Medulla oblongata (tissue), 1 donor: ENCODE data around the gene FAM187B.
"Not testable (repeated sequence)": the region's sequence is repeated elsewhere in the genome, so short reads cannot be mapped to it uniquely, and the experiment has no call there.

Experiments used
- DNase-seq: peaks from one replicate; pipeline ENCODE4 v3.0.0-alpha.2; 2015; ENCODE audit errors: extremely low spot score

The FAM187B gene

DNA sequence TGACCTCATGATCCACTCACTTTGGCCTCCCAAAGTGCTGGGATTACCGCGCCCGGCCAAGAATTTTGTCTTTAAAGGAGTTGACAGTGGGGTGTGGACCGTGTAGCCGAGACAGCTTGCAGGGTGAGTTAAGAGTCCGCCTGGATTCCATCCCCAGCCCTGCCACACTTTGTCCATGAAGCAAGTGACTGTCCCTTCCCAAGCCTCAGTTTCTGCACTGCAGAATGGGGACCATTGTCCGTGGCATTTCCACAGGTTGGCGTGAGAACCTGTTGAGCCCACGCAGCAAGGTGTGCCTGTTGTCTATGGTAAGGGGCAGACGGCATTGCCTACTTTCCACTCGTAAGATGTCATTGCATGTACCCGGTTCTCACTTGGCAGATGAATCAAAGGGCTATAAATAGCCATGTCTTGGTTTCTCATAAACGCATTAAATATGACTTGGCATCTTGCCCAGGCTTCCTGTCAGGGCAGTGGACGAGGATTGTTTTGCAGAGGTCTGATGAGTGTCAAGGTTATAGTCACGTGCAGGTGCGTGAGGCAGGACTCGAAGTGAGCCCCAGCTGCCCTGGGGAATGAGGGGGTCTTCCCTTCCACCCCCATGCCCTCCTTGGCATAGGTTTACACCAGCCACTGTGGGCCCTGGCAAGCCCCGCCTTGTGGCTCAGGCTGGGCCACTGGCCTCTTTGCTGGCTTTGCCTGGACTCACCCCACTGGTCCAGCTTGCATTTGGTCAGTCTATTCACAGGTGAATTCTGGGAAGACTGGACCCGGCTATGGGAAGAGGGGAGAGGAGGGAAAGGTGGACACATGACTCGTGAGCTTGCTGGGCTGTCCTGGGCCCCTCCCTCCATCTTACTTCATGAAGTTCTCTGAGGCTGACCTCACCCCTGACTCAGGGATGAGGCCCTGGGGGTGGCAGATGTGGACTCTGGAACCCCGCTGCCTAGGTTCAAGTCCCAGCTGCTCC, 14.6 kb downstream of the FAM187B start:
- peak; percentile 56 for DNase-seq

DNA sequence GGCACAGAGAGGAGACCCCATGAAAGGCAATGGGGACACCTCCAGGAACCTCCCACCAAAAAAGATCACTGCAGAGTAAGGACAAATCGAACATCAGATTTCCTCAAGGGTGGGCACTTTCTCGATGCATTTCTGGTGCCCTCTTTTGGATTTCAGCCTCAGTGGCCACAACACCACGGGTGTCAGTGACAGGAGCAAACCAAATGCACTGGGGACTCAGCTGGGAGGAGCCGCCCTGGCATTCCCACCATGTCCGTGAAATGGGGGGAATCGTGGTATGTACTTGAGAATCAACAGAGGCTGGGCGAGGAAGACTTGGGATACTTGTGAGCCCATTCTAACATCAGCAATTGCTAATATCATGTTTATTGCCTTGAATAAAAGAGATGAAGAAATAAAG, 16.3 kb downstream of the FAM187B start:
- no peak for DNase-seq

DNA sequence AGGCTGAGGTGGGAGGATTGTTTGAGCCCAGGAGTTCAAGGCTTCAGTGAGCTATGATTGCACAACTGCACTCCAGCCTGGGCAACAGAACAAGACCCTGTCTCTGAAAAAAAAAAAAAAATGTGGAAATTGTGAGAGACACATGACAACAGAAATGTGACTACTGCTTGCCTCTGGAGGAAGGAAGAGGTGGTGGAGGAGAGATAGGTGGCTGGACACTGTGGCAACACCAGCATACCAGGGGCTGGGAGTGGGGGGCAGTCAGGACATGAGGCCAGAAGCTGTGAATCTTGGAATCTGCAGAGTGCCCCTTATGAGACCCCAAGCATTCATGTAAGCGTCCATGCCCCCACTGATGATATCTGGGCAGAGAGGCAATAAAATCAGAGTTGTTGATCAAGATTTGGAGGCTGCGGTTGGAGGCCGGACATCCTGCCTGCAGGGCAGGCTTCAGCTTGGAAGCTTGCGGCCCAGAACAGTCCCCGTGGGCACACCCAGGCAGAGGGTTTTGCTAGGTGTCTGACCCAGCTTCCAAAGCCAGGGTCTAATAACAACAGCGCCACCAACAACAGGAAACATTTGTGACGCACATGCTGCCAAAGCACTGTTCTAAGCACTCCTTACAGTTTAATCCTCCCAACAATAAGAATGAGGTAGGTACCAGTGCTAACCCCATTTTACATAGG, 16.9 kb downstream of the FAM187B start:
- DNase-seq, result peak; percentile 36

DNA sequence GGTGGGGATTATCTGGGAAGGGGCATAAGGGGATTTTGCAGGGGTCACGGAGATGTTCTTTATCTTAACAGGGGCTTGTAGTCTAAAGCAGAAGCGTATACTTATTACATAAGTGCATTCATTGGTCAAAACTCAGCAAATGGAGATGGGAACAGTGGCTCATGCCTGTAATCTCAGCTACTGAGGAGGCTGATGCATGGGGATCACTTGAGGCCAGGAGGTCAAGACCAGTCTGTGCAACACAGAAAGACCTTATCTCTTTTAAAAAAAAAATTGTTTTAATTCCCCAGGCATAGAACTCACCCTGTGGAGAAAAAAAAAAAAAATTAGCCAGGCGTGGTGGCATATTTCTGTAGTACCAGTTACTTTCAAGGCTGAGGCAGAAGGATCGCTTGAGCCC, 18.9 kb downstream of the FAM187B start:
- DNase-seq, result no peak

DNA sequence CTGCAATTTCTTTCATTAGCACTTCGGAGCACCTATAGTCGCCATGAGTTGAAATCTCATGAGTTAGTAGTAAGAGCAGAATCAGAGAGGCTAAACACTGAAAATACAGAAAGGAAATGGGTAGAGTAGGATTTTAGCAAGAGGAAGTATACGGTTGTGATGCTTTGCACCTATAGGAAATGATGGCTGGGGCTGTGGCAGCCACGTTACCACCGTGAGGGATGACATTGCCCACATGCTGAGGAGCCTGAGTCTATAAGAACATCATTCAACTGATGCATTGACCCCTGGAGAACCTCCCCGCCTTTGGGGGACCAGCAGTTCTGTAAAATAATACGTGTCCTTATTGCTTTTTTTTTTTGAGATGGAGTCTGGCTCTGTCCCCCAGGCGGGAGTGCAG, 20.4 kb downstream of the FAM187B start:
- no peak for DNase-seq

DNA sequence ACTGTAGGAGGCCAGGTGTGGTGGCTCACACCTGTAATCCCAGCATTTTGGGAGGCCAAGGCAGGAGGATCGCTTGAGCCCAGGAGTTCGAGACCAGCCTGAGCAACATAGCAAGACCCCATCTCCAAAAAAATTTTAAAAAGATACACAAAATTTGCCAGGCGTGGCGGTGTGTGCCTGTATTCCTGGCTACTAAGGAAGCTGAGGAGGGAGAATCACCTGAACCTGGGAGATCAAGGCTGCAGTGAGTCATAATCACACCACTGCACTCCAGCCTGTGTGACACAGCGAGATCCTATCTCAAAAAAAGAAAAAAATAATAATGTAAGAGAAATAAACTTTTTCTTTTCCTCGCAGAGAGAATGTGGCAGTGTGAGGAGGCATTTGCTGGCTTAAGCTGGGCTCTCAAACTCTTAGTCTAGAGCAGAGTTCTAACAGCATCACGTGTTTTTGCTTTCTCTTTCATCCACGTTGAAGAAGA, 21.1 kb downstream of the FAM187B start:
- no peak for DNase-seq

DNA sequence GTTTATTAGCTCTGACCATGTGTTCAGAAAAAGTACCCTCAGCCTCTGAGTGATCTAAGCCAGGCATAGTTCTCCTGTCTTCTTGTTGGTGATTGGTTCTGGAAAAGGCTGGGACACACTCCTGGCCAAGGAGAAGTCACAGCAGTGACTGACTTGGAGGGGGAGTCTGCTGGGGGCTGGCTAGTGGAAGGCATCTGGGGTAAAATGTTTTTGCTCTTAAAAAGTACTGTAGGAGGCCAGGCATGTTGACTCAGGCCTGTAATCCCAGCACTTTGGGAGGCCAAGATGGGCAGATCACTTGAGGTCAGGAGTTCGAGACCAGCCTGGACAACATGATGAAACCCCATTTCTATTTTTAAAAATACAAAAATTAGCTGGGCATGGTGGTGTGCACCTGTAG, 21.7 kb downstream of the FAM187B start:
- DNase-seq, result no peak

DNA sequence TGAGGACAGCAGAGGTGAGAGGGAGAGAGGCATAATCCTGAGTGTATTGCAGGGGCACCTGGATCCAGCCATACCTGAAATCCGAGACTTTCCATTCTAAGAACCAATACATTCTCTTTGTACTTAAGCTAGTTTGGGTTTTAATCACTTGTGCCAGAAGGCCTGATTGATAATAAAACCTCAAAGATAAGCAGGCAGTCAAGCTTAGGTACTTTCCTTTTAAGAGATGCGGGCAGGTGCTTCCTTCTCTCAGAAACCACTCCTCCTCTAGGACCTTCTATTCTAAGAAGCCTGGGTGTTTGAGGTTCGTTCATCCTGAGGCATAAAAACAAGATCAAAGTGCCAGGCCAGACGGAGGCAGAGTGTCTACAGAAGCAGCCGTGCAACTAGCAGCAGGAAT, 22.2 kb downstream of the FAM187B start:
- no peak for DNase-seq

DNA sequence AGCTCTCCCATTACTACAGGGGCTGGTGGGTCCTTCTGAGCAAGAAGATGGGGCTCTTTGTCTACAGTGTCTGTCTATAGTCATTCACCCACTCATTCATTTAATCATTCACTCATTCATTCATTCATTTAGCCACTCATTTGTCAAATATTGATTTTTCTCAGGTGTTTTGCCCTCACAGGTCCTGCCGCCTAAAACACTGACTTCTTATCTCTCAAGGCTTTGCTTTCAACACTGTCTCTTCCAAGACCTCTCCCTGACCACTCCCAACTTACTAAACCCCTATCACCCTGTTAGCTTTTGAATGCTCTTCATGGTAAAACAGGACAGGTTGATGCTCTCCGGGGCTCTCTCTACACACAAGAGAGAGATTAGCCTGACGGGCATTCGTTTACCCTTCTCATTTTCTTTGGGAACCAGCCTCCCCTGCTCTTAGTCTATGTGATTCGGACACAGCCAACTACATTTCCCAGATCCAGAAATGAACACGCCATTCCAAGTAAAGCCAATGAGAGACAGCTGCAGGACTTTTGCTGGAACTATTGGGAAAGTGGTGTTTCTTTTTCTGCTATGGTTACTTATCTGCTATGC, 22.7 kb downstream of the FAM187B start:
- DNase-seq, result no peak

DNA sequence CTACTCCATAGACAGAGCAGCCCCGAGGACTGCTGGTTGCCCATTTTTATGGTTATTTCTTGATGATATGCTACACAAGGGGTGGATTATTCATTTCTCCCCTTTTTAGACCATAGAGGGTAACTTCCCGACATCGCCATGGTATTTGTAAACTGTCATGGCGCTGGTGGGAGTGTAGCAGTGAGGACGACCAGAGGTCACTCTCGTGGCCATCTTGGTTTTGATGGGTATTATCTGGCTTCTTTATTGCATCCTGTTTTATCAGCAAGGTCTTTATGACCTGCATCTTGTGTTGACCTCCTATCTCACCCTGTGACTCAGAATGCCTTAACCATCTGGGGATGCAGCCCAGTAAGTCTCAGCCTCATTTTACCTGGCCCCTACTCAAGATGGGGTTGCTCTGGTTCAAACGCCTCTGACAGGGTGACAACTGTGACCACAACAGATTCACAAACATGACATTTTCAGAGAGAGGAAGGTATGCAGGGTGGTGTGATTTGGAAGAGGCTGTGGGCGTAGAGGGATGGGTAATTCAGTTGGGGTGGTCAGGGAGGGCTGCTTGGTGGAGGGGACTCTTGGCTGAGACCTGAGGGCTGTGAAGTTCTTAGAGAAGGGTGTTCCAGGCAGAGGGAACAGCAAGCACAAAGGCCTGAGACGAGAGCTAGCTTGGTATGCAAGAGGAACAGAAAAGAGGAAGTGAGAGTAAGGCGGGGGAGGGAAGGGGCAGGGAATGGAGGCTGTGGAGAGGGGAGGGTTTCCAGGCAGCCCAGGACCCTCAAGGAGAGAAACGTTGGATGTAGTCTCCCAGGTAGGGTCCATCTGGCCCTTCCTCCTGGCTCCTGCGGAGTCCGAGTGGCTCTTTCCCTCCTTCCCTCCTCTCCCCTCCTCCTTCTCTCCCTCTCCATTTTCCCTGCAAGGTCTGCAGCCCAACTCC, 23.5 kb downstream of the FAM187B start:
- DNase-seq, result peak; percentile 70

DNA sequence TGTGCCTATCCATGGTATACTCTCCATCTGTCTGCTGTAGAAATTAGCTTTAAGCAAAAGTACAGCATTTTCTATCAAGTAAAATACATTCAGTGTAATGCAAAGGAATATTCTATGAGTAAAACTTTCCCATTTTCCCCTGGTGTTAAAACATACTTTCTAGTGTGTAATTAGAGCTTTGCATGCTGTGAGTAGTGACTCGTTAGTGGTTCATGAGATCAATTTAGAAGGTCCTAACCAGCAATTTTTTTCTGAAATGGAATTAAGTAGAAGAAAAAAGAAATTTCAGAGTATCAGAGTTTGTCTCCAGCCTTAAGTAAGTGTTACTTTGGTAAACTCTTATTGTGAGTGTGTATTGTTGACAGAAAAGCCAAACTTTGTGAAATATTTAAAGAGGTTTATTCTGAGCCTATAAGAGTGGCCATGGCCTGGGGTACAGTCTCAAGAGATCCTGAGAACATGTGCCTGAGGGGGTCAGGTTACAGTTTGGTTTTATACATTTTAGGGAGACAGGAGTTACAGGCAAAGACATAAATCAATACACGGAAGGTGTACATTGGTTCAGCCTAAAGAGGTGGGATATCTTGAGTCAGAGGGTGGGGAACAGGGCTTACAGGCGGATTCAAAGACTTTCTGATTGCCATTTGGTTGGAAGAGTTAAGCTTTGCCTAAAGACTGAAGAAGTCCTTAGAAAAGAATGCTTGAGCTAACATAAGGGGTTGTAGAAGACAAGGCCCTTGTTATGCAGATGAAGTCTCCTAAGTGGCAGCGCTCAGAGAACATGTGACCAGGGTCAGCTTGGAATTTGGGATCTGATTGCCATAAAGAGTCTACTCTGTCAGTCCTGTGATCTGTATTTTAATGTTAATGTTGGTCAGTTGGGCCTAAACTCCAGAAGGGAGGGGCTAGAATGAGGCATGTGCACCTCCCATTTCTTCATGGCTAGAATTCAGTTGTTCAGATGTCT, 25.5 kb downstream of the FAM187B start:
- DNase-seq, result no peak

DNA sequence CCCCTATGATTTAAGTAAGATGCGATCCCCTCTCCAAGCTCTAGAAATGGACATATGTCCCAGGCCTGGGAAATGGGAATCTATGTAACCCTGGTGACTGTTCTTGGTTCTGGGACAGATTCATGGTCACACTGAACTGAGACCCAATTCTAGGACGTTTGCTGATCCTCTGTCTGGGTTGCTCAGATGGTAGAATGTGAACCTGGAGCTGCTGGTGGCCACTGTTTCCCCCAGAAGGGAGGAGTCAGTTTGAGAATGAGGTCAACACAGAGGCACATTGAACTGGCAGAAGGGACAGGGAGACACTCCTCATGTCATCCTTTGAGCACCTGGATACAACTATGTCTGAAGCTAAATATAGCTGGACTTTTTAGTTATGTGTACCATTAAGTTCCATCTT, 29.1 kb downstream of the FAM187B start:
- DNase-seq, result no peak

DNA sequence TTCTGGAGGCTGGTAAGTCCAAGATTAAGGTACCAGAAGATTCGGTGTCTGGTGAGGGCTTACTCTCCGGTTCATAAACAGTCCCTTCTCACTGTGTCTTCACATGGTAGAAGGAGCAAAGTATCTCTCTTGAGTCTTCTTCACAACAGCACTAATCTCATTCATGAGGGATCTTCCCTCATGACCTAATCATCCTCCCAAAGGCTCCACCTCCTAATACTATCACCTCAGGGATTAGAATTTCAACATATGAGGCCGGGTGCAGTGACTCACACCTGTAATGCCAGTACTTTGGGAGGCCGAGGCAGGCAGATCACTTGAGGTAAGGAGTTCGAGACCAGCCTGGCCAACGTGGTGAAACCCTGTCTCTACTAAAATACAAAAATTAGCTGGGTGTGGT, 31.7 kb downstream of the FAM187B start:
- DNase-seq, result not testable (repeated sequence)

DNA sequence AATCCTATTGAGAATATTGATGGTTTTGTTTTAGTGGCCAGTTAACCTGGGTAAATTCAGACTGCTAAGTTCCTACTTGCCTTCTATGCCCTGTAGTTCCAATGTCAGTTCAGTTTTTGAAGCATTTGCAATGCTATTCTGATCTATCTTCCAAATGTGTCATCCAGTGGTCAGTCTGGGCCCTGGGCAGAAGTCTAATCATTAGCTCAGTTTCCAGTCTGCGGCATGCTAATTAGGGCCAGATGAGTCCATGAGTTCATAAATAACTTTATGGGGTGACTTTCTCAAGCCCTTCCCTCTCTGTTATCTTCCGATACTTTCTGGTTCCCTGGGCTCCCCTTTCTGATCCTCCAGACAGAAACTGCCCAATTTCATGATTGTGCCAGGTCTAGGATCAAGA, 32.7 kb downstream of the FAM187B start:
- no peak for DNase-seq

DNA sequence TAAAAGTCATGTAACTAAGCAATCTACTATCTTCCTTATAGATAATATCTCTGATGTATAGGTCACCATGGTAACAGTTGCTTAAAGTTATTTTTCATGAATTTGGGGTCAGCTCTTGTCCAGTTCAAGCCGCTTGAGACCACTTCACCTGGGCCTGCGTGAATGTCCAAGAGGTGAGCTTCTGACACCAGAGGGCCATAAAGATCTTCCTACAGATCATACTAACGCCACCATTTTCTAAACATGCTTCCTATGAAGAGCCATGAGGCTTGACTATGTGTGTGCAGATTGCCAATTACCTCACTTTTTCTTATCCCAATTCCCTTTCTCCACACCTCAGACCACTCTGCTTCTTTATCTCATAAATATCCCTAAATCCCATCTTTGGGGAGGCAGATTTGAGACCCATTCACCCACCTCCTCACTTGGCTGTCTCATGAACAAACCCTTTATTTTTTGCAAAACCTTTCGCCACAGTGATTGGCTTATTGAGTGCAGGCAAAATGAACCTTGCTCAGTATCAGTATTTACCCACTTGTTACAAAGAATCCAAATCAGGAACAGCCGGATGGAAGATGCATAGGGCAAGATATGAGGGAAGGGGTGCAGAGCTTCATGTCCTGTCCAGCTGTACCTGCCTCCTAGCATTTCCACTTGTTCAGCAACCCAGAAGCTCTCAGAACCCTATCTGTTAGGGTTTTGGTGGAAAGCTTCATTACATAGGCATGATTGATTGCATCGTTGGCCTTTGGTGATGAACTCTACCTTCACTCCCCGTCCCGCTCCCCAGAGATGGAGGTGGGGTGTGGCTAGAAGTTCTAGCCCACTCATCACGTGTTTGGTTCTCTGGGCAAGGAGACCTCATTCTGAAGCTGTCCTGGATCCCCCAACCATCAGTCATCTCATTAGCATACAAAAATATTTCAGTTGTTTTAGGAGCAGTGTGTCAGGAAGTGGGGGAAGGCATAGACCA, 34.2 kb downstream of the FAM187B start:
- no peak for DNase-seq

DNA sequence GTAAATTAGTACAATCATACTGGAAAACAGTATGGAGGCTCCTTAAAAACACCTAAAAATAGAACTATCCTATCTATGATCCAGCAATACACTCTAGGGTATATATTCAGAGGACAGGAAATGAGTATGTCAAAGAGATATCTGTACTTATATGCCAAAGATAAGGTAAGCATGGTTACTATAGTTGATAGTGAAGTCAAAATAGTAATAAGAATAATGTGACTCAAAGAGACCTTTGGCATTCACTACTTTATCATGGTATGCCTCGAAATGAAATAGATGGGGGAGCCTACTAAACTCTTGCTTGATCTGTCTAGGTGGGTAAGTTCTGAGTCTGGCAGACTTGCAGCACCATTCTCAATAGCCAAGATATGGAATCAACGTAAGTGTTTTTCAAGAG, 43.7 kb downstream of the FAM187B start:
- no peak for DNase-seq

DNA sequence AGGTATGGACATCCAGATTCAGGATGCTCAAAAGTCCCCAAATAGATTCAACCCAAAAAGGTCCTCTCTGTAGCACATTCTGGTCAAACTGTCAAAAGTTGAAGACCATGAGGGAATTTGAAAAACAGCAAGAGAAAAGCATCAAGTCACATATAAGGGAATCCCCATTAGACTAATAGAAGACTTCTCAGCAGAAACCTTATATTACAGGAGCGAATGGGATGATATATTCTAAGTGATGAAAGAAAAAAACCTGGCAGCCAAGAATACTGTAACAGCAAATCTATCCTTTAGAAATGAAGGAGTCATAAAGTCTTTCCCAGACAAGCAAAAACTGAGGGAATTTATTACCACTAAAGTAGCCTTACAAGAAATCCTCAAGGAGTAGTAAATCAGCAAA, 44.3 kb downstream of the FAM187B start:
- DNase-seq, result no peak

DNA sequence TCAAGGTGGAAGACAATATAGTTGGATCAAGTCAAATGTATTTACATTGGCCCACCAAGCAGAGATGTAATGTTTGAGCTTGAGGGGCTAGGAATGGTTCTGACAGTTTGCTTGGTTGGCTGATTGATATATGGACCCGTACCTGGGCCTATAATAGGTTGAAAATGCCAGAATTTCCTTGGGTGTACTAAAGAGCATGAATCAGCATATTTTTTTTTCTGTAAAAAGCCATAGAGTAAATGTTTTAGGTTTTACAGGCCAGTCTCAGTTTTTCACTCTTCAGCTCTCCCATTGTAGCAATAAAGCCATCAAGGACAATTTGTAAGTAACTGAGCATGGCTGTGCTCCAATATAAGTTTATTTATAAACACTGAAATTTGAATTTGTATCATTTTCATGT, 47.2 kb downstream of the FAM187B start:
- no peak for DNase-seq

DNA sequence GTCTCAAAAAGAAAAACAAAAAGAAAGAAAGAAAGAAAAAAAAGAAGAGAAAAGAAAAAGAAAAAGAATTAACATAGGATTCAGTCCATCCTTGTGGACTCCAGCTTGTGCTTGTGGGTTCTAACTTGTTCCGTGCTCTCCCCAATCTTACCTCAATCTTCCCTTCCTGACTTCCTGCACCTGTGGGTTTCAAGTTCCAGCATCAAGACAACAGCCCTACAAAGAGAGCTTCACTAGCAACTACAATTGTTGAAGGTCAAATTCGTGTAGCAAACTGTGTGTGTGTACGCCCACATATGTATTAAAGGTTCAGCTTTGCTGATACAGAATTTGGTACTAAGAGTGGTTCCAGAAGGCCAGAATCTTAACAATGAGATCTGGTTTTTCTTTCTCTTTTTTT, 48.7 kb downstream of the FAM187B start:
- DNase-seq, result no peak
